ENCODE data around the gene POLR2M.

The POLR2M gene

DNA sequence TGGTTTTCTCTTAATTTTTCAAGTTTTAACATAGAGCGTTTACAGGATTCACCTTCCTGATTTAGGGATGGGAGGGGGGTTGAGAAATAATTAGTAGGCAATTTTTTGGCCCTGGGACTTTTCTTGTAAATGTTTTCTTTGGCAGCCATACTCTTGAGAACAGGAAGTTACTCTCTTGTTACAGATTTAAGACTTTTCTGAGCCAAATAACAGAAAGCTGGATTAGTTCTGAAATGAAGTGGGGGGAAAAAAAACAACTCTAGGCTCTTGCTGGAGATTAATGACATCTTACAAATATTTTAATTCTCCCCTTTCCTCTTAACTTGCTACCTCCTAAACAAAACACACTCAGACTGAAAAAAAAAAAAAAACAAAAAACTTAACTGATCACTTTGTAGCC, 13.8 kb upstream of the POLR2M start:
- DNase-seq: no peak

DNA sequence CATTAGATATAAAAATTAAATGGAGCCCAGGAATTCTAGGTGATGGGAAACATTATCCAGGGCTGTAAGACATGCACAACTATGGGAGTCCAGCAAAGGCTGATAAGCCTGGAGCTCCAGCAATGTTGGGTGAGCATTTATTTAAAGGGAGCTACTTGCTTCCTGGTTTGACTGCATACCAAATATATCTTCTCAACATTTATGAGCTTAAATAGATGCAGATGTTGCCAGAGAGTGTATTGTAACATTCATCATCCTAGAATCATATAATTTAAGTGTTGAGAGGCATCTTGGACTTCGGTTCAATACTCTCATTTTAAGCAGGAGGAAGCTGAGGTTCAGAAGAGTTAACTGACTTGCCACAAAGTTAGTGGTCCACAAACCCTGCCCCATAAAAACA, 12.2 kb upstream of the POLR2M start:
- no peak for DNase-seq

GRCh38 chr15:57696146-57696545, 10.4 kb upstream of the POLR2M start:
- no peak for DNase-seq

DNA sequence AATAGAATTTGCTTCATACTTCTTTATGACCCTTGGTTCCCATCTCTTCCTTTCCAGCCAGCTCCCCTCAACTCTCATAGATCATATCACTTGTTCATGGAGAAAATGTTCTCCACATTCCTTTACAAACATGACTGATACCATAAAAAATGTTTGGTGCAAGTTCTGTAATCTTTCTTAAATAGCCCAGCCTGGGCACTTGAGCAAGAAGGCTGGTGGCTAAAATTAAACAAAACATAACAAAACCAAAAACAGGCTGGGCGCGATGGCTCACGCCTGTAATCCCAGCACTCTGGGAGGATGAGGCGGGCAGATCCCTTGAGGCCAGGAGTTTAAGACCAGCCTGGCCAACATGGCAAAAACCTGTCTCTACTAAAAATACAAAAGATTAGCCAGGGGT, 8.9 kb upstream of the POLR2M start:
- no peak for DNase-seq

DNA sequence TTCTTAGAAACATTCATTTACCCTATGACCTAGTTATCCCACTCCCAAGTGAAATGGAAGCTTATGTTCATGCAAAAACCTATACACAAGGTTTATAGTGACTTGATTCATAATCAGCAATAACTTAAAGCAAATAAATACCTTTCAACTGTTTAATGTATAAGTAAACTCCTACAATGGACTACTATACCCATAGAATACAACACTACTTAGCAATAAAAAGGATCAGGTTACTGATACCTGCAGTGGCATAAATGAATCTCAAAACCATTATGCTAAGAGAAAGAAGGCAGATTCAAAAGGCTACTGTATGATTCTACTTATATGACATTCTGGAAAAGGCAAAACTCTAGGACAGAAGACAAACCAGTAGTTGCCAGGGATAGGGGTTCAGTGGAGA, 8.3 kb upstream of the POLR2M start:
- DNase-seq: no peak

- DNase-seq: no peak
Measured at GRCh38 chr15:57698991-57699390, 7.5 kb upstream of the POLR2M start.

DNA sequence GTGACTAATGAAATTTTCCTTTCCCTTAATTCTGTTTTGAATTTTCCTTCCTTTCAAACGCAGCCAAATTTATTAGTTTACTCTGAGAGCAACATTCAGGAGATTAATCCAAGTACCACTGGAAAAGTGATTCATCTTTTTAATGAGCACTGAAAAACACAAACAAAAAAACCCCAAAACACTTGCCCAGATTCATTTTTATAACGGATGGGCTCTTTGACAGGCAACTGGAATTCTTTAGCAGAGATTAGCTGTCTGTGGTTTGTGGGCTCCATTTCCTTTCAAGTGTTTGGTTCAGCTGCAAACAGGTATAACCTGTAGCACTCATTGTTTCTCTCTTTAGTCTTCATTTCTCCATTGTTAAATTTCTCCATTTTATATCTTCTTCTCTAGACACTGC, 3.1 kb upstream of the POLR2M start:
- DNase-seq: no peak

- DNase-seq: no peak
Measured at GRCh38 chr15:57704441-57704840, 2.1 kb upstream of the POLR2M start.

DNA sequence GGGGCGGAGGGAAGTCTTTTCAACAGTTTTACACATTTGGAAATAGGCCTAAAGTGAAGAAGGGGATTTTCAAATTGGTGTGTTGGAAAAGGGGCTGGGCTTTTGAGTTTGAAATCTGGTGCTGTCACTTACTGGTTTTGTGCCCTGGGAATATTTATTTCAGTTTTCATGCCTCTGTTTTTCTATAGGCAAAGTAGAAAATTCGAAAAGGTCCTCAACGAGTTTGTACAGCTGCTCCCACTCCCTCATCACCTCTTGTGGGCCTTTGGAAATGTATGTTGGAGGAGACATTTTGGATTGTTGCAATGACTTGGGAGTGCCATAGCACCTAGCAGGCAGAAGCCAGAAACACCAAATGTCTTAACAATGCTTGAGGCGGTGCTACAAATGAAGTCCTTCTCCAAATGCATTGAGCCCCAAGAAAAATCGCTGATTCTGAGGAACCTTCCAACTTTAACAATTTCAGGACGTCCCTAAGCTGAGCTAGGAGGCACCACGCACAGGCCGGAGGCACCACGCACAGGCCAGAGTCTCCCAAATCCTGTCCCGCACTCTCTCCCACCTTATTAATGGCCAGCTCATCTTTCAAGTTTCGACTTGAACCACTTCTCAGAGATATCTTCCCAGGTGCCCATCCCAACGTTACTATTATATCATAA, 639 bp upstream of the POLR2M start:
- DNase-seq: no peak

DNA sequence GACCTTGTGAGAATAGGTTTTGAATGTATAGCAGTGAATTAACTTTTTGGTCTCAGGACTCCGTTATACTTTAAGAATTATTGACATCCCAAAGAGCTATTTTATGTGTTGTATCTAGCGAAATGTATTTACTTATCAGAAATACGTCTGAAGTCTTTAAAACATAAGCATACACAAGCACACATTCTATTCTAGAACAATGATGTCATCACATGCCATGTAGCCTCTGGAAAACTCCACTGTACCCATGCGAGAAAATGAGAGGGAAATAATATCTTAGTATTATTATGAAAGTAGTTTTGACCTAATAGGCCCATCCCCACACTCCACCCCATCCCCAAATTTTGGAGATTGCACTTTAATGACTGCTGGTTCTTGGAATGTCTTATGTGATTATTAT, 1.5 kb downstream of the POLR2M start:
- no peak for DNase-seq

GRCh38 chr15:57718309-57718708, 11.8 kb downstream of the POLR2M start:
- no peak for DNase-seq

GRCh38 chr15:57720867-57721266, 14.4 kb downstream of the POLR2M start:
- DNase-seq: no peak

DNA sequence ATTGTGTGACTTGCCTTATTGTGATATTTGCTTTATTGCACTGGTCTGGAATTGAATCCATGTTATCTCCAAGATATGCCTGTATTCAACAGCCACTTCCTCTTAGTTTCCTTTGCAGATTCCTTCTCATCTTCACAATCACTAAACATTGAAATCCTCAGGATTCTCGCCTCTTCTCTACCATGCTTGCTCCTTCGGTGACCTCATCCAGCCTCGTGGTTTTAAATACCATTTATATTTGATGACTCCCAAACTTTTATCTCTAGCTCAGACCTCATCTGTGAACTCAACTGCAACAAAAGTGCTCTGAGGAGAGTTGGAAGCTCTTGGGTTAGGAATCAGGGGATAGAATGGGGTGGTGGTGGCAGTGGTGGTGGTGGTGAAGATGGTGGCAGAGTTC, 19.9 kb downstream of the POLR2M start:
- no peak for DNase-seq

GRCh38 chr15:57727031-57727430, 20.5 kb downstream of the POLR2M start:
- DNase-seq: no peak

DNA sequence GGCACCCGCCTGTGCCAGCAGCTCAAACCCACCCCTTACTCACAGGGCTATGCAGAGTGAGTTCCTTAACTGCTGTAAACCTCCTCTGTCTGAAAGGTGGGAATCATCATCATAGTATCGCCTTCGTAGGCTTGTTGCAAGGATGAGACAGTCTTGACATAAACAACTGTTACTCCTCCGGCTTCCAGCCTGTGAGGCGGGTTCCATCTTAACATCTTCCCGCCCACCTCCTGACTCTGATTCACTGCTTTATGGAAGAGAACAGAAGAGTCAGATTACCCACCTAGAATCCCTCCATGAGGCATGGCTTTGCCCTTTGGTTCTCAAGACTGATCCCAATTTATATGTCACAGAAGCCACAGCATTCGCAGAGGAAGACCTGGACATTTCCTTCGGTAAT, 21.9 kb downstream of the POLR2M start:
- DNase-seq: no peak

- no peak for DNase-seq
Measured at GRCh38 chr15:57730876-57731275, 24.4 kb downstream of the POLR2M start.

GRCh38 chr15:57731530-57732103, 25.1 kb downstream of the POLR2M start:
- DNase-seq: no peak

DNA sequence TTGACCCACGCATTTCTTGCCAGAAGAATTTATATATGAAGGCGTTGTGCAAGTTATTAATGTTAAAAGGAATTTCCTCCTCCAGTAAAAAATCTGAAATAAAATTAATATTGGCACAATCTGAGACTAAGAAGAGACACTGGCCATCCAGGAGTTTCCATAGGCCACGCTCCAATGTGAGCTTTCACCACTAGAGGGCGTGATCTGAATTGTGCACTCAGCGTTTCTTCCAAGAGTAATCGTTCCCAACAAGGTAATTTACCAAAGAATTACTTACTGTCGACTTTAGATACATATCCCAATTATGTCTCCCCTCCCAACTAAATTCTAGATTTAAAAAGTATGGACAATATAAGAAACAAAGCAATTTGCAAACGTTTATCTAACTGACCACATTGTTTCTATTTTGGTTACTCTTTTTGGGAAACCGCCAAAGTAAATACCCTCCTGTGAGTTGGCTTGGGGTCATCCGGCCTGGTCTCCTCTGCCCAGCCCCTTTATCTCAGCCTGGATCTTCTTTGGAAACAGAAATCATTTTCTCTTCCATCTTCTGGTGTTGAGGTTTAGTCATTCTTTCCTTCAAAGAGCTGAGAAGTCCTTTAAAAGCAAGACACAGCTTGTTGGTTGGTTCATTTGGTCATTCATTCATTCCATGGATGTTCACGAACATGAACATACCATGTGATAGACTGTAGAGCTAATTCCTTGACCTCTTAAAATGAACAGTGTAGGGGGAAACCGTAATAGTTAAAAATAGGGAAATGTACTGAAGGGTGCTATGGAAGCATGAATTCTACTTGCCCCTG, 26.2 kb downstream of the POLR2M start:
- DNase-seq: peak; percentile 59 to 61

DNA sequence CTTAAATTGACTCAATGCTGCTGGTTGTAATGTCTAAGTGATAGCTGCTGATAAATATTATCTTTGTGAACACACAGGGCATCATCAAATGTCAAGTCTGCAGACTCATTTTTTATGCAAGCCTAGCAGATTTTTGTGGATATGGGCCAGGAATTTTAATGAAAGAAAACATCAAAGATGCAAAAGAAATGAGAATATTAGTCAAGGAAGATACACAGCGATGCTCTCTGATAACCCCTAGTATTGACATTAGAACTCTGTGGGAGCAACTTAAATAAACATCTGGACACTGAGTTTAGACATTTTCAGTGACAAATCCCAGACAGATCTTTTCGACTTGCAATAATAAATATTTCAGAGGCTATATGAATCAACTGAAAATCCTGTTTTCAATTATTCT, 28.3 kb downstream of the POLR2M start:
- no peak for DNase-seq

DNA sequence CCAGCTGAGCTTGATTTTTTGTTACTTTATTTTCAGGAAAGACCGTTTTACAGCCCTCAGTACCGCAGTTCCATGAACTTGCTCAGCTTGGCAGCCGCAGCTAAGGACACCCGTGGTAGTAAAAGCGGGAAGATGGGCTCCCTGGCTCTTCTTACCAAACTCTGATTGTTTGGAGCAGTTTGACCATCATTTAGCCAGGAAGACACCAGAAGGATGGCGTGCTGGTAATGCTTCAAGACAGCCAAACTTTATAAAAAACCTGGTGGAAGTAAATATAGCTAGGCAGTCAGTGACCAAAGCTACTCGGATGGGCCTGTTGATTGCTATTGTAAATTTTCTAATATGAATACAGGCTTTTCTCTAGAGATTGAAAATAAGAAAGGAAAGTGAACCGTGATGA, 28.9 kb downstream of the POLR2M start:
- no peak for DNase-seq

DNA sequence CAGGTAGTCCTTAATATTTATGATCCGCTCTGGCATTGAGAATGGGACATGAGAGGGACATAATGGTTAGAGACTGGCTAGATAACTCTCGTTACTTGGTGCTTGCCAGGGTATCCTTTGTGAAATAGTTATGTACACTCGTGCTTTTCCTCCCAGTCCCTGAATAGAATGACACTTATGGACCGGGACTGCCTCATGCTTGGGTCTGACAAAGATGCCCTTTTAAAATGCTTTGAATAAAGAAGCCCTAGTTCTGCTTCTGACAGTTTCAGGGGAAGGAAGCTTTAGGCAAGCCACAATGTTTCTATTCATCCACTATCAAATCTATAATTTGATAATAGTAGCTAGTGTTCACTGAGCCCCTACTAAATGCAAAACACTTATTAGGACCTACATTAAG, 29.4 kb downstream of the POLR2M start:
- no peak for DNase-seq

DNA sequence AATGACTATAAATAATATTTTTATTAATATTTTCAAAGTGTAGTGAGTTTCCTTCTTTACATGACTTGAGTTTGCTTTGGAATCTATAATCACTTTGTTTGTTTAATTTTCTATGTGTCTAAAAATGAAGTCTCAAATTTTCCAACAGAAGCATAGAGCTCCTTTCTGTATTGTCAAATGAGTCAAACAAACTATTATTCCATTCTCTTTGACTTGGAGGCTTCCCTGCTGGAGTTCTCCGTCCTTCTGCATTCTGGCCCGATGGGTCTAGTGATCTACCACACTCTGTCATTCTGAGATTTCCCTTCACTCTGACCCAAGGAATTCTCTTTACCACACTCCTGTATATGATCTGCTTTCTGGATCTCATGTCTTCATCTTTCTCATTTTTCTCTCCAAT, 30.1 kb downstream of the POLR2M start:
- DNase-seq: no peak

GRCh38 chr15:57738734-57739237, 32.3 kb downstream of the POLR2M start:
- no peak for DNase-seq

DNA sequence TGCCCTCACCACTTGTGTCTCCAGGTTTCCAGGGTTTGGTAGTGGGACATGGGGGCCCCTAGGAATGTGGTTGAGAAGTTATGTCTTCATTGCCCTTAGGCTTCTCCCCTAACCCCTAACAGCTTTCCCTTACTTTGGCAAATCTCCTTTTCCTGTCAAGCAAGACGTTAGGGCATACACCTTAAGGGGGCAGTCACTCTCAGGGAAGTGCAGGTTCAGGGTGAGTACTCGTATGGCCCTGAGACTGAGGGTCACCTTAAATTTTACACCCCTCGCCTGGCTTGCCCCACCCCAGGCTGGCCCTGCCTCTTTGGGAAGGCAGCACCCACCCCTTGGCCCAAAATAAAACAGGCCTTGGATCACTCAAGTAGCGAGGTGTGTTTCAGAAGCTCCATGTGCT, 33.5 kb downstream of the POLR2M start:
- DNase-seq: no peak
